ENCODE measurements around the gene RAX2.

GRCh38 chr19:3752492-3752891 is 19.5 kb downstream of the RAX2 start:
- TF ChIP-seq, protein P1, sequence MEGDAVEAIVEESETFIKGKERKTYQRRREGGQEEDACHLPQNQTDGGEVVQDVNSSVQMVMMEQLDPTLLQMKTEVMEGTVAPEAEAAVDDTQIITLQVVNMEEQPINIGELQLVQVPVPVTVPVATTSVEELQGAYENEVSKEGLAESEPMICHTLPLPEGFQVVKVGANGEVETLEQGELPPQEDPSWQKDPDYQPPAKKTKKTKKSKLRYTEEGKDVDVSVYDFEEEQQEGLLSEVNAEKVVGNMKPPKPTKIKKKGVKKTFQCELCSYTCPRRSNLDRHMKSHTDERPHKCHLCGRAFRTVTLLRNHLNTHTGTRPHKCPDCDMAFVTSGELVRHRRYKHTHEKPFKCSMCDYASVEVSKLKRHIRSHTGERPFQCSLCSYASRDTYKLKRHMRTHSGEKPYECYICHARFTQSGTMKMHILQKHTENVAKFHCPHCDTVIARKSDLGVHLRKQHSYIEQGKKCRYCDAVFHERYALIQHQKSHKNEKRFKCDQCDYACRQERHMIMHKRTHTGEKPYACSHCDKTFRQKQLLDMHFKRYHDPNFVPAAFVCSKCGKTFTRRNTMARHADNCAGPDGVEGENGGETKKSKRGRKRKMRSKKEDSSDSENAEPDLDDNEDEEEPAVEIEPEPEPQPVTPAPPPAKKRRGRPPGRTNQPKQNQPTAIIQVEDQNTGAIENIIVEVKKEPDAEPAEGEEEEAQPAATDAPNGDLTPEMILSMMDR (IDR thresholded peaks at IDR 0.05): no peak
- TF ChIP-seq POLR2AphosphoS5 (IDR thresholded peaks at IDR 0.05): no peak
- no peak for TF ChIP-seq EP300 (IDR thresholded peaks at IDR 0.05)
